ENCODE data around the gene COL1A1.

- TF ChIP-seq USF1 (IDR thresholded peaks at IDR 0.05), result no peak
- no peak for TF ChIP-seq RAD21 (IDR thresholded peaks at IDR 0.05; ENCODE audit: low read depth)
- no peak for TF ChIP-seq EP300 (IDR thresholded peaks at IDR 0.05; ENCODE audit: borderline replicate concordance)
- no peak for TF ChIP-seq REST (IDR thresholded peaks at IDR 0.05; ENCODE audit: low read depth)
- no peak for TF ChIP-seq CEBPB (IDR thresholded peaks at IDR 0.05)
- no peak for TF ChIP-seq TEAD4 (IDR thresholded peaks at IDR 0.05)
- no peak for TF ChIP-seq YY1 (IDR thresholded peaks at IDR 0.05; ENCODE audit: low read depth)
- TF ChIP-seq EGR1 (IDR thresholded peaks at IDR 0.05), result no peak
- TF ChIP-seq TCF12 (IDR thresholded peaks at IDR 0.05; ENCODE audit: low read depth), result no peak
- no peak for TF ChIP-seq FOXM1 (IDR thresholded peaks at IDR 0.05; ENCODE audit: borderline replicate concordance, low read depth)
- TF ChIP-seq TAF1 (IDR thresholded peaks at IDR 0.05; ENCODE audit: low read depth), result no peak
These were observed 3.0 kb upstream of the COL1A1 start for GRCh38 chr17:50204431-50204830.
